Fibroblast of lung (primary cell): Measurements from ENCODE around the gene NAA25. TPM values are rescaled to one million over a fixed set of nuclear protein-coding genes. Genes with fewer than 3 reads are reported as not detected.
"Not testable (repeated sequence)": the region's sequence is repeated elsewhere in the genome, so short reads cannot be mapped to it uniquely, and the experiment has no call there.

ENCODE experiments used
- DNase-seq, 2 donors: peaks; one replicate each; pipeline versions ENCODE4 v3.0.0 to v3.0.0-alpha.2; 2010; ENCODE audit warnings: low read depth in 2 of 2
- H2AFZ ChIP-seq: 2 replicates; pipeline ENCODE4 v1.5.1; 2012; ENCODE audit warnings: low read length, control low read depth, inconsistent platforms
- H3K27ac ChIP-seq: 2 replicates; pipeline ENCODE4 v1.5.1; 2011; ENCODE audit warnings: low read length, control low read depth; ENCODE audit not compliant: insufficient read depth
- H3K27me3 ChIP-seq: 2 replicates; pipeline ENCODE4 v1.5.1; 2011; ENCODE audit warnings: mild to moderate bottlenecking, low read length; ENCODE audit not compliant: control insufficient read depth, insufficient read depth
- H3K36me3 ChIP-seq: 2 replicates; pipeline ENCODE4 v1.5.1; 2011; ENCODE audit warnings: low read length; ENCODE audit not compliant: control insufficient read depth, insufficient read depth
- H3K4me1 ChIP-seq: 2 replicates; pipeline ENCODE4 v1.5.1; 2011; ENCODE audit warnings: low read length; ENCODE audit not compliant: control insufficient read depth, insufficient read depth; ENCODE audit errors: extremely low read depth
- H3K4me2 ChIP-seq: 2 replicates; pipeline ENCODE4 v1.5.1; 2011; ENCODE audit warnings: low read length, control low read depth; ENCODE audit not compliant: insufficient read depth; ENCODE audit errors: extremely low read depth
- H3K4me3 ChIP-seq, 4 experiments: fragments of 200-600 bp in 1 of 4; sonication (generic) in 1 of 4; replicated peaks in 1 of 4; 2 replicates each; pipeline ENCODE4 v1.5.1; 2011 to 2016; ENCODE audit warnings: low read length in 4 of 4, low read depth in 3 of 4, mild to moderate bottlenecking in 3 of 4, control low read depth in 2 of 4, inconsistent platforms in 1 of 4, mixed read lengths in 1 of 4; ENCODE audit not compliant: insufficient read depth in 1 of 4; ENCODE audit errors: control extremely low read depth in 1 of 4
- H3K79me2 ChIP-seq: 2 replicates; pipeline ENCODE4 v1.5.1; 2012; ENCODE audit warnings: mild to moderate bottlenecking, low read length, inconsistent platforms; ENCODE audit not compliant: control insufficient read depth, insufficient read depth
- H3K9ac ChIP-seq: 2 replicates; pipeline ENCODE4 v1.5.1; 2011; ENCODE audit warnings: mild to moderate bottlenecking, low read length, control low read depth; ENCODE audit not compliant: insufficient read depth
- H3K9me3 ChIP-seq: 2 replicates; pipeline ENCODE4 v1.5.1; 2012; ENCODE audit warnings: low read depth, low read length; ENCODE audit not compliant: control insufficient read depth, insufficient read depth
- H4K20me1 ChIP-seq: 2 replicates; pipeline ENCODE4 v1.5.1; 2011; ENCODE audit warnings: low read length; ENCODE audit not compliant: control insufficient read depth, insufficient read depth; ENCODE audit errors: extremely low read depth
- CTCF ChIP-seq, 2 donors: IDR thresholded peaks in 1 of 2; conservative IDR thresholded peaks in 1 of 2; 1 replicate in 1 of 2; 2 replicates in 1 of 2; pipeline ENCODE4 v1.5.1; 2011 to 2012; ENCODE audit warnings: low read length in 2 of 2, control low read depth in 1 of 2, inconsistent platforms in 1 of 2, low read depth in 1 of 2, mild to moderate bottlenecking in 1 of 2
- EZH2 ChIP-seq: IDR thresholded peaks from 2 replicates; pipeline ENCODE4 v1.5.1; 2012; ENCODE audit warnings: low read length, control low read depth, mild to moderate bottlenecking; ENCODE audit errors: missing control alignments
- polyA plus RNA-seq, 2 donors: library from polyadenylated mRNA; depleted of rRNA in 1 of 2; stranded (reverse) in 1 of 2; unstranded in 1 of 2; fragments of >200 nt; gene quantifications; 2 replicates each; pipeline ENCODE4 v1.2.1, GENCODE V29; 2011 to 2012; ENCODE audit warnings: missing spikeins in 1 of 2
- total RNA-seq: library from RNA; depleted of rRNA; stranded (reverse); fragments of >200 nt; gene quantifications from 2 replicates; pipeline ENCODE4 v1.2.1, GENCODE V29; 2014

NAA25 gene
- total and polyA plus RNA-seq, 2 donors (not counting 1 experiment from before 2014, with no cell fraction given) = 18.8 to 19.4 TPM

GRCh38 chr12:111998015-111998414, 110.6 kb downstream of the NAA25 start:
- no peaks in the 10 kb centered on the region for H3K4me1 ChIP-seq
- H4K20me1 ChIP-seq = no peaks in the 10 kb centered on the region
- H3K9ac ChIP-seq = no peak overlapping the region
- no peaks in the 10 kb centered on the region for H3K9me3 ChIP-seq
- no peak overlapping the region for H3K27ac ChIP-seq
- H3K4me3 ChIP-seq = no peak overlapping the region
- no peaks in the 10 kb centered on the region for H3K36me3 ChIP-seq
- no peaks in the 10 kb centered on the region for H3K79me2 ChIP-seq
- no peak for TF ChIP-seq CTCF (conservative IDR thresholded peaks at IDR 0.05 in 1 of 2, IDR thresholded peaks at IDR 0.05 in 1 of 2; ENCODE audit: low read depth in 1 of 2, low read length in 2 of 2)
- no peak for TF ChIP-seq EZH2
- no peak for DNase-seq
- H2AFZ ChIP-seq = no peak overlapping the region
- H3K4me2 ChIP-seq = no peak overlapping the region
- H3K27me3 ChIP-seq = no peaks in the 10 kb centered on the region

DNA sequence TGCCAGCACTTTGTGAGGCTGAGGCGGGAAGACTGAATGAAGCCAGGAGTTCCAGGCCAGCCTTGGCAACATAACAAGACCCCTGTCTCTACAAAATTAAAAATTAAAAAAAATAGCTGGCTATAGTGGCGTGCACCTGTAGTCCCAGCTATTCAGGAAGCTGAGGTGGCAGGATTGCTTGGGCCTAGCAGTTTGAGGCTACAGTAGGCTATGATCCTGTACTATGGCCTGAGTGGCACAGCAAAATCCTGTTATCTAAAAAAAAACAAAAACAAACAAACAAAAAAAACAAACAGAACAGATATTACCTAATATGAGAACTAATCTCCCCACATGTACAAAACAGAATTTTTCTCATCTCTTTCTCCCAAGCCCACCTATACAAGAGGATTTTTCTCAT, 111.3 kb downstream of the NAA25 start:
- no peak overlapping the region for H3K4me2 ChIP-seq
- no peak for TF ChIP-seq EZH2
- TF ChIP-seq CTCF (conservative IDR thresholded peaks at IDR 0.05 in 1 of 2, IDR thresholded peaks at IDR 0.05 in 1 of 2; ENCODE audit: low read depth in 1 of 2, low read length in 2 of 2) = no peak
- H4K20me1 ChIP-seq = no peaks in the 10 kb centered on the region
- no peaks in the 10 kb centered on the region for H3K27me3 ChIP-seq
- no peak overlapping the region for H2AFZ ChIP-seq
- H3K4me3 ChIP-seq = no peak overlapping the region
- no peaks in the 10 kb centered on the region for H3K36me3 ChIP-seq
- H3K9me3 ChIP-seq = no peaks in the 10 kb centered on the region
- no peaks in the 10 kb centered on the region for H3K79me2 ChIP-seq
- H3K4me1 ChIP-seq = no peaks in the 10 kb centered on the region
- H3K9ac ChIP-seq = no peak overlapping the region
- no peak overlapping the region for H3K27ac ChIP-seq
- no peak for DNase-seq

DNA sequence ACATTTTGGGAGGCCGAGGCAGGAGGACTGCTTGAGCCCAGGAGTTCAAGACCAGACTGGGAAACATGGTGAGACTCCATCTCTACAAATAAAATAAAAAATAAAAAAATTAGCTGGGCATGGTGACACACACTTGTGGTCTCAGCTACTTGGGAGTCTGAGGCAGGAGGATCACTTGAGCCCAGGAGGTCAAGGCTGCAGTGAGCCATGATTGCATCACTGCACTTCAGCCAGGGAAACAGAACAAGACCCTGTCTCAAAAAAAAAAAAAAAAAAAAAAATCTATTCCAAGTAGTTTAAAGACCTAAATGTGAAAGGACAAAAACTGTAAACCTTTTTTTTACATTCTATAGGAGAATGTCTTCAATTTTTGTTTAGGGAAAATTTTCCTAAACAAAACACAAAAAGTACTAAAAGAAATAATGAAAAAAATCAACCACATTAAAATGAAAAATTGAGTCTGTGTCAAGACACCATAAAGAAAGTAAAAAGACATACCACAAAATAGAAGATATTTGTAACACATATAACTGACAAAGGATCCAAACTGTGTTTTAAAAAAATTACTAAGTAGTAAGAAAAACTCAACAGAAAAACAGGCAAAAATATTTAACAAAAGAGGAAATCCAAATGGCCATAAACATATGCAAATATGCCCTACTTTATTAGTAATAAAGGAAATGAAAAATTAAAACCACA, 112.7 kb downstream of the NAA25 start:
- DNase-seq = no peak
- Histone ChIP-seq H3K27ac (no peak overlapping the region), H3K27me3 (no peaks in the 10 kb centered on the region), H3K9ac (no peak overlapping the region), H2AFZ (no peak overlapping the region), H3K79me2 (no peaks in the 10 kb centered on the region), H4K20me1 (no peaks in the 10 kb centered on the region), H3K9me3 (no peaks in the 10 kb centered on the region), H3K4me2 (no peak overlapping the region), H3K36me3 (no peaks in the 10 kb centered on the region), H3K4me1 (no peaks in the 10 kb centered on the region), H3K4me3 (no peak overlapping the region)
- TF ChIP-seq CTCF (conservative IDR thresholded peaks at IDR 0.05 in 1 of 2, IDR thresholded peaks at IDR 0.05 in 1 of 2; ENCODE audit: low read depth in 1 of 2, low read length in 2 of 2) (no peak), EZH2 (no peak)

DNA sequence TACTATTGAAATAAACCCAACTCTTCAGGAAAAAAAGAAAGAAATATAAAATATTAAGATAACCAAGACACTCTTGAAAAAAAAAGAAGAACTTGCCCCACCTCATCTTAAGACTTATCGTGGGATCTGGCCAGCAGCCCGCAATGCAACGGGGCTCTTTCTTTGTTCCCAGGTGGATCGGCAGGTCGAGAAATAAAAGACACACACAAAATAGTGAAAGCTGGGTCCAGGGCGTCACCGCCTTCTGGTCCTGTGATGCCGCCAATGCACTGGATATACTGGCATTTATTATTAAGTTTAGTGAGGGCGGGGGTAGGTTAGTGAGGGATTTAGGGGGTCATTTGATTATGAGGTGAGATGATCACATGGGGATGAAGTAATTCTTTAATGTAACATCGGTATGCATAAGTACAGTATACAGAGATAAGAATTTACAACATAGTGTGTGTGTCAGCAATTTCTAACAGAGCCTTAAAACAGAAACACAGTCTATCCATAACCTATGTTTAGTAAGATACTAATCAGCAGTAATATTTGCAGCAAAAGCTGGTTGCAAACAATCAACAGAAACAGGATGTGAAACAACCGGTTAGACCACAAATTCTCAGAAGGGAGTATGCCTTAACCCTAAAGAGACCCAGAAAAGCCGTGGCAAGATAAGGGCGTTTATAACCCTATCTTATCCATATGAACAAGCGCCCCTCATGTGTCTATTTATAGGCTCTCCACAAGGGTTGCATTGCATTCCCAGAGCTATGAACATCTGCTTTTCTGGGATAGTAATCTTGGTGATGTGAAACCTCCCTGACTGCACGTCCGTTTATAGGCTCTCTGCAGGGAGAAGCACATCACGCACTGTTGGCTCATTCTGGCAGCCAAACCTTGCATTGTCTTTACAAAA, 114.1 kb downstream of the NAA25 start:
- H4K20me1 ChIP-seq, H2AFZ ChIP-seq, DNase-seq, H3K9ac ChIP-seq, H3K9me3 ChIP-seq, H3K79me2 ChIP-seq, H3K4me3 ChIP-seq, H3K4me2 ChIP-seq, H3K4me1 ChIP-seq, H3K27ac ChIP-seq, H3K36me3 ChIP-seq, H3K27me3 ChIP-seq: not testable (repeated sequence)
